Effector memory CD4-positive, alpha-beta T cell (primary cell): ENCODE results near the gene RSPH3.
"Not testable (repeated sequence)": the region's sequence is repeated elsewhere in the genome, so short reads cannot be mapped to it uniquely, and the experiment has no call there.

Source experiments
- DNase-seq, 3 donors: peaks; one replicate each; pipeline ENCODE4 v3.0.0-alpha.2; 2020
- H3K27ac ChIP-seq: 2 replicates; pipeline ENCODE4 v1.7.0; 2013; ENCODE audit warnings: mild to moderate bottlenecking, low read length, moderate library complexity; ENCODE audit not compliant: insufficient read depth, poor library complexity, severe bottlenecking
- H3K27me3 ChIP-seq: replicated peaks from 2 replicates; pipeline ENCODE4 v1.7.0; 2013; ENCODE audit warnings: mild to moderate bottlenecking, low read length; ENCODE audit not compliant: insufficient read depth, control insufficient read depth, poor library complexity, severe bottlenecking
- H3K36me3 ChIP-seq: 2 replicates; pipeline ENCODE4 v1.7.0; 2013; ENCODE audit warnings: mild to moderate bottlenecking, low read length, moderate library complexity; ENCODE audit not compliant: control insufficient read depth, insufficient read depth
- H3K4me1 ChIP-seq: 2 replicates; pipeline ENCODE4 v1.7.0; 2013; ENCODE audit warnings: low read length, mild to moderate bottlenecking; ENCODE audit not compliant: control insufficient read depth, insufficient read depth, poor library complexity, severe bottlenecking
- H3K4me3 ChIP-seq: 2 replicates; pipeline ENCODE4 v1.7.0; 2013; ENCODE audit warnings: low read length, low read depth, mild to moderate bottlenecking; ENCODE audit not compliant: insufficient read depth, poor library complexity, severe bottlenecking
- H3K9me3 ChIP-seq: 2 replicates; pipeline ENCODE4 v1.7.0; 2013; ENCODE audit warnings: mild to moderate bottlenecking, low read length, moderate library complexity; ENCODE audit not compliant: control insufficient read depth

RSPH3 gene

GRCh38 chr6:159039885-159040258 is 39.9 kb upstream of the RSPH3 start:
- peak overlapping the region; percentile 35 for H3K4me3 ChIP-seq
- DNase-seq = no peak
- H3K27ac ChIP-seq = peak overlapping the region; percentile 89
- peaks cover 68% of the 10 kb centered on the region for H3K36me3 ChIP-seq
- H3K27me3 ChIP-seq = no peaks in the 10 kb centered on the region
- H3K4me1 ChIP-seq = peaks cover 45% of the 10 kb centered on the region
- H3K9me3 ChIP-seq = no peaks in the 10 kb centered on the region

GRCh38 chr6:159038914-159039884 is 39.2 kb upstream of the RSPH3 start:
- Histone ChIP-seq H3K4me1 (peaks cover 45% of the 10 kb centered on the region), H3K9me3 (no peaks in the 10 kb centered on the region), H3K36me3 (peaks cover 72% of the 10 kb centered on the region), H3K27ac (peak overlapping the region; percentile 89), H3K27me3 (no peaks in the 10 kb centered on the region), H3K4me3 (peak overlapping the region; percentile 35)
- DNase-seq = no peak

- Histone ChIP-seq H3K4me1 (peaks cover 45% of the 10 kb centered on the region), H3K27ac (peak overlapping the region; percentile 89), H3K36me3 (peaks cover 72% of the 10 kb centered on the region)
- DNase-seq, H3K4me3 ChIP-seq, H3K27me3 ChIP-seq, H3K9me3 ChIP-seq: not testable (repeated sequence)
Measured at GRCh38 chr6:159038318-159038717, 38.3 kb upstream of the RSPH3 start.

GRCh38 chr6:159037756-159038290 is 37.8 kb upstream of the RSPH3 start:
- Histone ChIP-seq H3K27me3 (no peaks in the 10 kb centered on the region), H3K36me3 (peaks cover 72% of the 10 kb centered on the region), H3K27ac (peak overlapping the region; percentile 89), H3K4me1 (peaks cover 45% of the 10 kb centered on the region), H3K9me3 (no peaks in the 10 kb centered on the region), H3K4me3 (no peak overlapping the region)
- DNase-seq = no peak

DNA sequence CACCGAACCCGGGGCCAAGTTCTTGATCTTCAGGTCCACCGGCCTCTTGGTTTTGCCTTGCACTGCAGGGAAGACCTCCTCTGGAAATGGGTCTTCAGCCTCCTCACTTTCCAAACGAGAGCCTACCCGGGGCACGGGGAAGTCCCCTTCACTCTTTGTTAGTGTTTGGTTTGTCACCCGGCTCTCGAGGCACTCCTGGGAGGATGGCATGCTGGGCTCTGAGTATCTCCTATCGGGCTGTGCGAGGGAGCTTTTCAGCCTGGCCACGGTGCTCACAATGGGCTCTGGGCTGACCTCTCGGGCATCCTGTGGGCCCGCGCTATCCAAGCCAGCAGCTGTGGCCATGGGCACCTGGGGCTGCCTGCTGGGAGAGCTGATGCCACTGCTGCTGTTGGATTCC is 36.7 kb upstream of the RSPH3 start:
- peak overlapping the region; percentile 89 for H3K27ac ChIP-seq
- H3K27me3 ChIP-seq = no peaks in the 10 kb centered on the region
- DNase-seq = no peak
- H3K36me3 ChIP-seq = peaks cover 67% of the 10 kb centered on the region
- H3K4me3 ChIP-seq = no peak overlapping the region
- peaks cover 39% of the 10 kb centered on the region for H3K4me1 ChIP-seq
- no peaks in the 10 kb centered on the region for H3K9me3 ChIP-seq

DNA sequence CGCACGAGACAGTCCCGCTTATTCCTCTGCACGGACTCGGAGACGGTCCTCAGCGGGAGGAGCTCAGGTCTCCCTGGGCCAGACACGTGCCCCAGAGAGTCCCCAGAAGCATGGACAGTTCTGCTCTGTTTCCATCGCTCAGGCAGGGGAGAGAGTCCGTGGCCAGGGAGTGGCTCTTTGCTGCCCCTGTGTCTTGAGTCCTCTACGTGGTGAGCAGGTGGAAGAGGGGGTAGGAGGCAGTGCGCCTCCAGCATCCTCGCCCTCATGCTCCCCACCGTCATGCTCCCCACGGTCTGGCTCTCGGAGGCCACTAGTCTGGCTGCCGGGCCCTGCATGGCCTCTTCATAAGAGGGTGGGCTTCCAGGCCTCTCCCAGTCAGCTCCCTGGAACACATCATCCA is 35.9 kb upstream of the RSPH3 start:
- H3K9me3 ChIP-seq = no peaks in the 10 kb centered on the region
- H3K4me3 ChIP-seq = no peak overlapping the region
- no peak for DNase-seq
- peak overlapping the region; percentile 89 for H3K27ac ChIP-seq
- H3K36me3 ChIP-seq = peaks cover 60% of the 10 kb centered on the region
- no peaks in the 10 kb centered on the region for H3K27me3 ChIP-seq
- H3K4me1 ChIP-seq = peaks cover 32% of the 10 kb centered on the region

- no peaks in the 10 kb centered on the region for H3K27me3 ChIP-seq
- no peak overlapping the region for H3K4me3 ChIP-seq
- H3K36me3 ChIP-seq = peaks cover 37% of the 10 kb centered on the region
- H3K27ac ChIP-seq = no peak overlapping the region
- no peak for DNase-seq
- no peaks in the 10 kb centered on the region for H3K9me3 ChIP-seq
- peaks cover 16% of the 10 kb centered on the region for H3K4me1 ChIP-seq
Measured at GRCh38 chr6:159033160-159034049, 33.4 kb upstream of the RSPH3 start.

DNA sequence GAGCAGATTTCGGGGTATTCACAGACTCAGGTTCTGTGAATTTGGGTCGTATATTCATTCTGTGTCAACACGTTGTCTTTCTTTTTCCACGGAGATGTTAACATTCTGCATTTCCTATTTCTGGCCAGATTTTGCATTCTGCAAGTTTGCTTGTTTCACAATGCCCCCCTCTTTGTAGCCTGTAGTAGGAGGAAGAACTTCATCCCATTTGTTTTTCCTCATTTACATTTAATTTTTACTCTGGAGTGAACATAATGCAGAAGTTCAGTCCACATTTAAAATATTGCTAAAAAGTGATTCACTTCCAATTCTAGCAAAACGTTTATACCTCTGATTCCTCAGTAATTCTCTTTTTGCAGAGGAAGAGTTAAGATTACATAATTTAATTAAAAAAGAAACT is 31.8 kb upstream of the RSPH3 start:
- H3K4me1 ChIP-seq = peaks cover 8% of the 10 kb centered on the region
- no peaks in the 10 kb centered on the region for H3K27me3 ChIP-seq
- H3K4me3 ChIP-seq = no peak overlapping the region
- peaks cover 23% of the 10 kb centered on the region for H3K36me3 ChIP-seq
- no peak overlapping the region for H3K27ac ChIP-seq
- DNase-seq = no peak
- no peaks in the 10 kb centered on the region for H3K9me3 ChIP-seq

GRCh38 chr6:159030168-159030567 is 30.2 kb upstream of the RSPH3 start:
- H3K4me1 ChIP-seq = no peaks in the 10 kb centered on the region
- DNase-seq = no peak
- peaks cover 7% of the 10 kb centered on the region for H3K36me3 ChIP-seq
- H3K9me3 ChIP-seq = peaks cover 2% of the 10 kb centered on the region
- no peaks in the 10 kb centered on the region for H3K27me3 ChIP-seq
- H3K27ac ChIP-seq = no peak overlapping the region
- H3K4me3 ChIP-seq = no peak overlapping the region
